ENCODE results near the gene PRKCI. TPM values are rescaled to one million over a fixed set of nuclear protein-coding genes. Genes with fewer than 3 reads are reported as not detected.

PRKCI gene
- 43.2 TPM for total RNA-seq
- long read RNA-seq, full-length matches to known transcripts = 74 of 90 reads
- long read RNA-seq, partial matches to known transcripts = 5 of 90 reads
- long read RNA-seq, other reads (novel, unspliced or antisense) = 11 of 90 reads

DNA sequence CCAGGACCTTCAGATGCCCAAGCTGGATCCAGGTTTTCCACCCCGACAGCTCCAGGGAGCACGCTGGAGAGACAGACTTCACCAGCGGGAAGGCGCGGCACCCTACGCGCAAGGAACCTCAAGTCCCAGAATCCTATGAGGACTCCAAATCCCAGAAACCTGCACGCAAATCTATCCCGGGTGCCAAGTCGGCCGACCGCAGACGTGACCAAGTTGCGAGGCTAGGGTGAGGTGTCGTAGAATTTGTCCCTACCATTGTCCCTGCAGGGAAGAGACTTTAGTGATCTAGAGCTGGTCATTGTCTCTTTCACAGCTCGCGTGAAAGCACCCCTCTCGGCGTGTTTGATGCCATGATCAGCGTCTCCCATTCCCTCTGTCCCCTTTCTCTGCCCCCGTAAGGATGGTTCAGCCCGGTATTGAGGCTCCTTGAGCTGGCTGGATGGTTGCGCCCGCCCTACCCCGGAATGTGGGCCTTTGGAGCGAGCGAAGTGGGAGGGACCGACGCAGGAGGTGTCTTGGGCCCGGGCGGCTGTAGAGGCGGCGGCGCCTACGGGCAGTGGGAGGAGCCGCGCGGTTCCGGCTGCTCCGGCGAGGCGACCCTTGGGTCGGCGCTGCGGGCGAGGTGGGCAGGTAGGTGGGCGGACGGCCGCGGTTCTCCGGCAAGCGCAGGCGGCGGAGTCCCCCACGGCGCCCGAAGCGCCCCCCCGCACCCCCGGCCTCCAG, at the start of gene PRKCI:
Gene PRKCI (plus strand): TSS at position 501 of the 723 bp plus-strand sequence. CDS start 246 bp downstream, outside the sequence.
- no peaks in the 10 kb centered on the region for H3K36me3 ChIP-seq
- TF ChIP-seq, protein P1, sequence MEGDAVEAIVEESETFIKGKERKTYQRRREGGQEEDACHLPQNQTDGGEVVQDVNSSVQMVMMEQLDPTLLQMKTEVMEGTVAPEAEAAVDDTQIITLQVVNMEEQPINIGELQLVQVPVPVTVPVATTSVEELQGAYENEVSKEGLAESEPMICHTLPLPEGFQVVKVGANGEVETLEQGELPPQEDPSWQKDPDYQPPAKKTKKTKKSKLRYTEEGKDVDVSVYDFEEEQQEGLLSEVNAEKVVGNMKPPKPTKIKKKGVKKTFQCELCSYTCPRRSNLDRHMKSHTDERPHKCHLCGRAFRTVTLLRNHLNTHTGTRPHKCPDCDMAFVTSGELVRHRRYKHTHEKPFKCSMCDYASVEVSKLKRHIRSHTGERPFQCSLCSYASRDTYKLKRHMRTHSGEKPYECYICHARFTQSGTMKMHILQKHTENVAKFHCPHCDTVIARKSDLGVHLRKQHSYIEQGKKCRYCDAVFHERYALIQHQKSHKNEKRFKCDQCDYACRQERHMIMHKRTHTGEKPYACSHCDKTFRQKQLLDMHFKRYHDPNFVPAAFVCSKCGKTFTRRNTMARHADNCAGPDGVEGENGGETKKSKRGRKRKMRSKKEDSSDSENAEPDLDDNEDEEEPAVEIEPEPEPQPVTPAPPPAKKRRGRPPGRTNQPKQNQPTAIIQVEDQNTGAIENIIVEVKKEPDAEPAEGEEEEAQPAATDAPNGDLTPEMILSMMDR (IDR thresholded peaks at IDR 0.05) = no peak
- DNase-seq (peak; percentile 97), ATAC-seq (peak; percentile 99)
- H3K4me3 ChIP-seq = peak within 1 kb of the TSS; percentile 90
- no peaks in the 10 kb centered on the region for H3K27me3 ChIP-seq
- H3K9me3 ChIP-seq = no peaks in the 10 kb centered on the region
- H3K27ac ChIP-seq = peak within 1 kb of the TSS; percentile 97
- intact Hi-C loops (cut with DNase I) = no loop called here
- peaks cover 3% of the 10 kb centered on the region for H3K4me1 ChIP-seq

DNA sequence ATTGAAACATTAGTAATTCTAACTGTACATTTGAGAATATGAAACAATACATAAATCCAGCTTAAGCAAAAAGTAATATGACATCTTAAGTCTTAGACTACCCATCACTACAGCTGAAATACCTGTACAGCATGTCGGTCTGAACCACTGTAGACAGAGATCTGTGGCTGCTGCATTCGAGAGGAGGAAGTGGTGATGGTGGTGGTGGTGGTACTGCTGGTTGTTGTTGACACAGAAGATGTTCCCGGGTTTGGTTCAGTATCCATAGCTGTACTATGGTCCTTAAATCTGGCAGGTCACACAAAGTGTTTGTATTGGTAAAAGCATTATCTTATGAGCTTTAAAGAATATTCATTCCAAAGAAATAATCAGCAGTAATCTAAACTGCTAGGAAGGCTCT, 43.6 kb upstream of the PRKCI start:
- no peak overlapping the region for H3K27ac ChIP-seq
- no peak overlapping the region for H3K4me3 ChIP-seq
- H3K27me3 ChIP-seq = no peaks in the 10 kb centered on the region
- H3K4me1 ChIP-seq = peaks cover 21% of the 10 kb centered on the region
- intact Hi-C loops (cut with DNase I) = no loop called here
- DNase-seq (no peak), ATAC-seq (no peak)
- peaks cover 50% of the 10 kb centered on the region for H3K36me3 ChIP-seq
- H3K9me3 ChIP-seq = no peaks in the 10 kb centered on the region
- TF ChIP-seq, protein P1 (IDR thresholded peaks at IDR 0.05) = no peak

DNA sequence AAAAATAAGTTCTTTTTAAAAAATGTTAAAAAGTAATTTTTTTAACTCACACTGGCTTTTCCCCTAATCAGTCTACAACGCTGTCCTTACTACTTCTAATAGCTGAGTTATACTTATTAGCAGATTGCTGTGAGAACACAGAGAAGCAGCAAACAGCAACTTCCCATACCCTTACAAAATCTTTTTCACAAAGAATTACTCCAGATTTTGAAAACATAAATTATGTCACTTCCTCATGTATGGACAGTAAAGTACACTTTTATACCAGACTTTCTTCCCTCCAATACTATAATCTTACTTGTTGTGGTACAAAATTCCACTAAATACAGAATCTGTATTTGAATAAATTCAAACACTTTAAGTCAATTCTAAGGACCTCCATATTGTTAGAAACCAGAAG, 42.8 kb upstream of the PRKCI start:
- intact Hi-C loops (cut with DNase I) = no loop called here
- no peak overlapping the region for H3K27ac ChIP-seq
- TF ChIP-seq, protein P1 (IDR thresholded peaks at IDR 0.05) = no peak
- ATAC-seq (no peak), DNase-seq (no peak)
- peaks cover 42% of the 10 kb centered on the region for H3K36me3 ChIP-seq
- peaks cover 17% of the 10 kb centered on the region for H3K4me1 ChIP-seq
- H3K9me3 ChIP-seq = no peaks in the 10 kb centered on the region
- peak overlapping the region; percentile 96 for H3K4me3 ChIP-seq
- H3K27me3 ChIP-seq = no peaks in the 10 kb centered on the region

DNA sequence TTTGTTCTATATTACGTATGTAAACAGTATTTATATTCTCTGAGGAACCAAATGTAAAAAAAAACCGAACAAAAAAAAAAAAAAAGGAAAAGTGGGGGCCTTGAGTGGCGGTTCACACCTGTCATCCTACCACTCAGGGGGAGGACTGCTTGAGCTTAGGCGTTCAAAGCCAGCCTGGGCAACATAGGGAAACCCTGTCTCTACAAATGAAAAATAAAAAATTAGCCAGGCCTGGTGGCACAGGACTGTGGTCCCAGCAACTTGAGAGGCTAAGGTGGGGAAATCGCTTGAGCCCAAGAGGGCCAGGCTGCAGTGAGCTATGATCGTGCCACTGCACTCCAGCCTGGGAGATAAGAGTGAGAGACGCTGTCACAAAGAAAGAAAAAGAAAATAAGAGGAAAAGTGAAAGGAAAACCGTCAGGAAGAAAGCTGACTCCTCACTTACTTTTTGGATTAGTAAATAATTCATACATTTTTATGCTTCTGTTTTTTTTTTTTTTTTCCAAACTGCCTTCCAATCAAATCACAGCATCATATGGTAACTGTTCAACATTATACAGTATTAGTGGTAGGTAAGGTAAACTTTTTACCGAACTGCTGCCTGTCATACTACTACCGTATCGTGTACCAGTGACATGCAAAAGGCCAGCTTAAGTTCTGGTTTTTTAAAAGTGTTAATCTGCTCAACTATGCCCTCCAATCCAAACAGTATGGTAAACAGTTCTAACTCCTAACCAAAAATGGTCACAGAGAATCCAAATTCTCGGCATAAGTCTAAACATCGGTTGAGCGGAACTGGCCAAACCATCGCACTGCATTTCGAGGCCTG, 41.9 kb upstream of the PRKCI start:
- TF ChIP-seq, protein P1 (IDR thresholded peaks at IDR 0.05) = no peak
- ATAC-seq = peak; percentile 6
- peak overlapping the region; percentile 96 for H3K4me3 ChIP-seq
- intact Hi-C loops (cut with DNase I) = no loop called here
- H3K4me1 ChIP-seq = peaks cover 17% of the 10 kb centered on the region
- H3K9me3 ChIP-seq = no peaks in the 10 kb centered on the region
- H3K27ac ChIP-seq = peak overlapping the region; percentile 99
- H3K27me3 ChIP-seq = no peaks in the 10 kb centered on the region
- peaks cover 34% of the 10 kb centered on the region for H3K36me3 ChIP-seq
- DNase-seq = no peak

DNA sequence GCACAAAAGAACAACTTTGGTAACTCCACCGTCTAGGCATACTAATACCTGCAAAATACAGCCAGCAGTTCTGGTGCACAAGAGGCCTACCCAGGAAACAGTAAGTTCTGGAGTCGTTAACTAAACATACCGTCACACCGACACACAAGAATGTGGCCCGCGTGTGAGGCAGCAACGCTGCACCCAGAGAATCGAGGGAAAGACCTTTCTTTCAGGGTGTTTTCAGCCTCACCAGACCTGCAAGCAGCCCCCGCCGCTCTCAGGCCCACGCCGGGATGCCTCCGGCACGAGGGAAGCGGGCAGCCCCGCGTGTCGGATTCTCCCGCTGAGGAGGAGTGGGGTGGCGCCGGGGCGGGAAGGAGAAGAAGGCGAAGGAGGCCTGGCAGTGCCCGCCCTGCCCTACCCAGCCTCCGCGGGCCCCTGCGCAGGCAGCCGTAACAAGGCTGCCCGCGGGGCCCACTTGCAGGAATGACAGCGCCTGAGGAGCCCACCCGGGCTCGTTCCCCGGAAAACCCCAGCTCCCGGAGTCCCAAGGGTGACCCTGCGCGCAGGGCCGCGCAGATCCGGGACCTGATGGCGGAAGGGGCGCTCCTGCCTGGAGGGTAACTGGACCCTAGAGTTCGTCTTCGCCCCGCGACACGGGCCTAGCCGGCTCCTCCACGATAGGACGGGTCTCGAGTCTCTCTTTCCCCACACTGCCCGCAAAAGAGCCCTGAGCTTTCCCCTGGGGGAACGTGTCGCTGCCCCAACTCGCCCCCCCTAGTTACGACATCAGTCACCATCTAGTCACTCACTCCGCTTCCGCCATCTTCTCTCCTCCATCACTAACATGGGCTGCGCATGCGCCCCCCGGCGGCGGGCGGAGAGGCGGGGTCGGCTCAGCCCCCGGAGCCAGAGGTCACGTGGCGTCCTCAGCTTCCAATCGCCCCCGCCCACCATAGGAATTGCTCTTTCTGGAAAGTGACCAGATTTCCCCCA, 41.0 kb upstream of the PRKCI start, which contains the start of gene PHC3:
Gene PHC3 (minus strand): TSS at position 826 of the 978 bp plus-strand sequence. CDS start 18 bp downstream, at position 808.
- peak within 1 kb of the TSS; percentile 99 for H3K27ac ChIP-seq
- peaks cover 17% of the 10 kb centered on the region for H3K4me1 ChIP-seq
- TF ChIP-seq, protein P1 (IDR thresholded peaks at IDR 0.05) = peak; percentile 27
- DNase-seq (peak; percentile 96), ATAC-seq (peak; percentile 96)
- H3K9me3 ChIP-seq = no peaks in the 10 kb centered on the region
- intact Hi-C loops (cut with DNase I) = no loop called here
- H3K27me3 ChIP-seq = no peaks in the 10 kb centered on the region
- H3K4me3 ChIP-seq = peak within 1 kb of the TSS; percentile 96
- peaks cover 25% of the 10 kb centered on the region for H3K36me3 ChIP-seq

Data from upper lobe of right lung (tissue), 1 donor.